Measurements from ENCODE around the gene CADM4.

GRCh38 chr19:43581467-43581866 is 58.2 kb downstream of the CADM4 start:
- TF ChIP-seq CTCF (IDR thresholded peaks at IDR 0.05) = no peak
- TF ChIP-seq EZH2 (IDR thresholded peaks at IDR 0.05) = no peak
- TF ChIP-seq EZH2phosphoT487 (IDR thresholded peaks at IDR 0.05) = no peak

All from neural progenitor cell (in vitro differentiated cells).